ENCODE results near the gene IL17RD. TPM values are rescaled to one million over a fixed set of nuclear protein-coding genes. Genes with fewer than 3 reads are reported as not detected.

The IL17RD gene
- total and polyA plus RNA-seq, 2 experiments from 2014 or later = 0.34 to 1.2 TPM

- H3K36me3 ChIP-seq (ENCODE audit: low read depth) = no peaks in the 10 kb centered on the region
- TF ChIP-seq EZH2phosphoT487 (IDR thresholded peaks at IDR 0.05; ENCODE audit: insufficient read depth, low read depth) = no peak
- TF ChIP-seq EZH2 (IDR thresholded peaks at IDR 0.05; ENCODE audit: insufficient read depth, poor library complexity, severe bottlenecking) = no peak
- H3K4me2 ChIP-seq (ENCODE audit: unreplicated experiment) = no peak overlapping the region
- no peak overlapping the region for H3K27ac ChIP-seq
- no peaks in the 10 kb centered on the region for H3K27me3 ChIP-seq (replicated peaks; ENCODE audit: insufficient read depth)
- no peak overlapping the region for H3K9ac ChIP-seq
- no peaks in the 10 kb centered on the region for H3K9me2 ChIP-seq (ENCODE audit: insufficient read depth)
- H3K9me3 ChIP-seq (ENCODE audit: low read depth) = no peaks in the 10 kb centered on the region
- no peaks in the 10 kb centered on the region for H4K20me1 ChIP-seq (ENCODE audit: insufficient read depth)
- peaks cover 12% of the 10 kb centered on the region for H3K4me1 ChIP-seq (ENCODE audit: insufficient read depth)
- no peak overlapping the region for H2AFZ ChIP-seq
- H3F3A ChIP-seq (ENCODE audit: insufficient read depth) = no peaks in the 10 kb centered on the region
- in situ Hi-C loops (cut with MboI) = no loop called here
- no peaks in the 10 kb centered on the region for H3K79me2 ChIP-seq (ENCODE audit: insufficient read depth)
- no peak for DNase-seq
- H3K4me3 ChIP-seq = no peak overlapping the region
- 72 to 73% methylated on average over 6 of the region's 6 CpGs for WGBS, 2 experiments (ENCODE audit: low coverage in 1 of 2, low lambda C conversion rate in 2 of 2, missing lambda C conversion rate in 2 of 2)
Measured at GRCh38 chr3:57057351-57057750, 107.8 kb downstream of the IL17RD start.

- Histone ChIP-seq H3K79me2 (ENCODE audit: insufficient read depth) (no peaks in the 10 kb centered on the region), H3K27me3 (replicated peaks; ENCODE audit: insufficient read depth) (no peaks in the 10 kb centered on the region), H3K4me1 (ENCODE audit: insufficient read depth) (0 out of 2 replicates have a peak, but pooled peaks cover 3% of the 10 kb centered on the region), H3K4me2 (ENCODE audit: unreplicated experiment) (no peak overlapping the region), H3K9me2 (ENCODE audit: insufficient read depth) (no peaks in the 10 kb centered on the region), H4K20me1 (ENCODE audit: insufficient read depth) (no peaks in the 10 kb centered on the region), H3K36me3 (ENCODE audit: low read depth) (no peaks in the 10 kb centered on the region), H3F3A (ENCODE audit: insufficient read depth) (no peaks in the 10 kb centered on the region), H3K27ac (no peak overlapping the region), H3K9me3 (ENCODE audit: low read depth) (no peaks in the 10 kb centered on the region), H3K9ac (no peak overlapping the region), H3K4me3 (no peak overlapping the region), H2AFZ (no peak overlapping the region)
- TF ChIP-seq EZH2 (IDR thresholded peaks at IDR 0.05; ENCODE audit: insufficient read depth, poor library complexity, severe bottlenecking) (no peak), EZH2phosphoT487 (IDR thresholded peaks at IDR 0.05; ENCODE audit: insufficient read depth, low read depth) (no peak)
- no peak for DNase-seq
- in situ Hi-C loops (cut with MboI) = no loop called here
- 72 to 76% methylated on average over 6 of the region's 6 CpGs for WGBS, 2 experiments (ENCODE audit: low coverage in 1 of 2, low lambda C conversion rate in 2 of 2, missing lambda C conversion rate in 2 of 2)
Measured at GRCh38 chr3:57053122-57053521, 112.0 kb downstream of the IL17RD start.

- WGBS, 2 experiments (ENCODE audit: low coverage in 1 of 2, low lambda C conversion rate in 2 of 2, missing lambda C conversion rate in 2 of 2) = 95% methylated on average over 5 of the region's 5 CpGs
Measured at GRCh38 chr3:57052662-57053061, 112.5 kb downstream of the IL17RD start.

GRCh38 chr3:57048728-57049127 is 116.4 kb downstream of the IL17RD start:
- Histone ChIP-seq H3K27ac (no peak overlapping the region), H3K4me3 (no peak overlapping the region), H3F3A (ENCODE audit: insufficient read depth) (no peaks in the 10 kb centered on the region), H3K4me1 (ENCODE audit: insufficient read depth) (0 out of 2 replicates have a peak, but pooled peaks cover 10% of the 10 kb centered on the region), H3K79me2 (ENCODE audit: insufficient read depth) (no peaks in the 10 kb centered on the region), H3K9me2 (ENCODE audit: insufficient read depth) (no peaks in the 10 kb centered on the region), H4K20me1 (ENCODE audit: insufficient read depth) (no peaks in the 10 kb centered on the region), H3K4me2 (ENCODE audit: unreplicated experiment) (no peak overlapping the region), H2AFZ (no peak overlapping the region), H3K9me3 (ENCODE audit: low read depth) (no peaks in the 10 kb centered on the region), H3K9ac (no peak overlapping the region), H3K36me3 (ENCODE audit: low read depth) (no peaks in the 10 kb centered on the region), H3K27me3 (replicated peaks; ENCODE audit: insufficient read depth) (no peaks in the 10 kb centered on the region)
- 40 to 54% methylated on average over 4 of the region's 4 CpGs for WGBS, 2 experiments (ENCODE audit: low coverage in 1 of 2, low lambda C conversion rate in 2 of 2, missing lambda C conversion rate in 2 of 2)
- TF ChIP-seq EZH2 (IDR thresholded peaks at IDR 0.05; ENCODE audit: insufficient read depth, poor library complexity, severe bottlenecking) = no peak
- TF ChIP-seq EZH2phosphoT487 (IDR thresholded peaks at IDR 0.05; ENCODE audit: insufficient read depth, low read depth) = no peak
- in situ Hi-C loops (cut with MboI) = no loop called here
- no peak for DNase-seq

More at GRCh38 chr3:57052662-57053061, 112.5 kb downstream of the IL17RD start:
- Histone ChIP-seq H4K20me1 (ENCODE audit: insufficient read depth) (no peaks in the 10 kb centered on the region), H3K9ac (no peak overlapping the region), H3K9me3 (ENCODE audit: low read depth) (no peaks in the 10 kb centered on the region), H3K4me1 (ENCODE audit: insufficient read depth) (0 out of 2 replicates have a peak, but pooled peaks cover 8% of the 10 kb centered on the region), H3K4me3 (no peak overlapping the region), H3K4me2 (ENCODE audit: unreplicated experiment) (no peak overlapping the region), H2AFZ (no peak overlapping the region), H3K79me2 (ENCODE audit: insufficient read depth) (no peaks in the 10 kb centered on the region), H3K9me2 (ENCODE audit: insufficient read depth) (no peaks in the 10 kb centered on the region), H3F3A (ENCODE audit: insufficient read depth) (no peaks in the 10 kb centered on the region), H3K36me3 (ENCODE audit: low read depth) (no peaks in the 10 kb centered on the region), H3K27ac (no peak overlapping the region), H3K27me3 (replicated peaks; ENCODE audit: insufficient read depth) (no peaks in the 10 kb centered on the region)
- no peak for DNase-seq
- in situ Hi-C loops (cut with MboI) = no loop called here
- TF ChIP-seq EZH2 (IDR thresholded peaks at IDR 0.05; ENCODE audit: insufficient read depth, poor library complexity, severe bottlenecking) (no peak), EZH2phosphoT487 (IDR thresholded peaks at IDR 0.05; ENCODE audit: insufficient read depth, low read depth) (no peak)

All from GM23248 (cell line).